GM21717 (cell line): ENCODE measurements around the gene OSBPL6.
"Not testable (repeated sequence)": the region's sequence is repeated elsewhere in the genome, so short reads cannot be mapped to it uniquely, and the experiment has no call there.

Source experiments
- ATAC-seq: cut with Tn5 transposase; IDR thresholded peaks from one replicate; pipeline ENCODE4 v1.9.1; 2021; ENCODE audit warnings: mild to moderate bottlenecking, moderate library complexity; ENCODE audit not compliant: unreplicated experiment

Gene OSBPL6

DNA sequence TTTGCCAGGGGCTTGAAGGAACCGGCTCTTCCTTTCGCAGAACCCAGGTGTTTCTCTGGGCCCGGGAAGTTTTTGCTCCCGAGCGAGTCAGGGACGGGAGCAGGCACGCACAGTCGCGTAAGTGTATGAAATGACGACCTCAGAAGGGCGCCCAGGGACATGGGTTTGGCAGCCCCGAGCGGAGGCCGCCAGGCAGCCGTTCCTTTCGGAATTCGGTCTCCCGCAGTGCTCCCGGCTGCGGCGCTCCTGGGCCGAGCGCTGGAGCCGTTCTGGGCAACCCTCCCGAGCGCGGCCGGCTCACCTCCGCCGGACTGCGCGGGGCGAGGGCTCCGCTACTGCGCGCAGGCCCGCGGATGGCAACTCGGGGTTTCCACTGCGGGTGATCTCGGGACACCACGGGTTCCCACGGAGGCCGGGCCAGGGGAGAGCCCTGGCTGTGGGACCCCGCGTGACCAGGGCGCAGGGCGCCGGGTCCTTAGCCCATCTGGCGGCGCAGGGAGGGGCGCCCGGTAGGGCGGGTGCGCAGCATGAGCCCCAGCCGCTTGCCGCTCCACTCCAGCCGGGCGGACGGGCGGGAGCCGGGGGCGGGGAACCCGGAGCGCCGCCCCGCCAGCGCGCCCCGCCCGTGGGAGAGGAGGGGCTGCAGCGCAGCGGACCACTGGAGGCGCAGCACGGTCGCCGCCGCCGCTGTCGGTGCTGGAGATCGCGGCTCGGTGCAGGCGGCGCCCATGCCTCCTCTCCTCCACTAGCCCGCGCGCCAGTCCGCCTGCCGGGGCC lies at the start of gene OSBPL6:
Gene OSBPL6 (plus strand): TSS at position 690 of the 777 bp plus-strand sequence. CDS start 111,673 bp downstream, outside the sequence.
- ATAC-seq, result peak; percentile 92

DNA sequence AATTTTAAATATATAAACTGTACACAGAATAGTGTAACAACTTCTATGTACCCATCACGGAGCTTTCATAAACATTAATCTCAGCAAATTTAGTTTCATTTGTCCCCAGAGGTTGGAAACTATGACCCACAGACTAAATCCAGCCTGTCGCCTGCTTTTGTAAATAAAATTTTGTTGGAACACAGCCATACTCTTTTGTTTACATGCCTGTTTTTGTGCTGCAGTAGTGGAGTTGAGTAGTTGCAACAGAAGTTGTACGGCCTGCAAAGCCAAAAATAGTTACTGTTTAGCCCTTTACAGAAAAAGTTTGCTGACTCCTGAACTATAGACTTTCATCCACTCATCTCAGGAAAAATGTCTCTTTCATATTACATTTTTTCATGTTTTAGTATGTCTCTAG lies 42.3 kb upstream of the OSBPL6 start:
- ATAC-seq, result no peak

DNA sequence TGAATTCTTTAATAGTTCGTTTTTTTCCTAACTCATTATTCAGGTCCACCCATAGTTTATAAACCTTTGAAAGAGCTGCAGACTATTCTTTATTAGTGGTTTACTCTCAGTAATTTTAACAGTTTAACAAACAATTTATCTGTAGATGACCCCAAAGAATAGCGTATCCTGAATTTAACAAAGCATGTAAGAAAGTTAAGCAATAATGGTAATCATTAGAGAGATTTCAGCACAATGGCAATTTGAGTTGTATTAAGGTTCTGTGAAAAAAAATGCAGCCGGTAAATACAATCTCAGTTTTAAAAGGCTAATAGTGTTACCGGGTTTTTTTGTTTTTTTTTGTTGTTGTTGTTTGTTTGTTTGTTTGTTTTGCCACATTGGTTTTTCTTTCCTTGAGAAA lies 41.8 kb upstream of the OSBPL6 start:
- no peak for ATAC-seq

DNA sequence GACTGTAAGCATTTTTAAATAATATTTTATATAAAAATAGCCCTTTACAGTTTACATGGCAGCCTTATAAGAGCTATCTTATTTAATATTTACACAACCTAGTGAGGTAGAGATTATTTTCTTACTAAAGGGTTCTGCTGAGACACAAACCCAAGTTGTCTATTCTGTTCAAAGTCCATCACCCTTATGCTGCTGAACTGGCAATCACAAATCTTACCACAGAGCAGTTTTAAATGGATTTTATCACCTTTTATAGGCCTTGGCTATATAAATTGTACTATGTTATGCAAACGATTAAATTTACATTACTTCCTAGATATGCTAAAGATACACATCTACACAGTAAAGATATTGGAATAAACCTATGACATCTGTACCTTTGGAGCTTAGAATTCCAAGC lies 41.3 kb upstream of the OSBPL6 start:
- ATAC-seq, result no peak

DNA sequence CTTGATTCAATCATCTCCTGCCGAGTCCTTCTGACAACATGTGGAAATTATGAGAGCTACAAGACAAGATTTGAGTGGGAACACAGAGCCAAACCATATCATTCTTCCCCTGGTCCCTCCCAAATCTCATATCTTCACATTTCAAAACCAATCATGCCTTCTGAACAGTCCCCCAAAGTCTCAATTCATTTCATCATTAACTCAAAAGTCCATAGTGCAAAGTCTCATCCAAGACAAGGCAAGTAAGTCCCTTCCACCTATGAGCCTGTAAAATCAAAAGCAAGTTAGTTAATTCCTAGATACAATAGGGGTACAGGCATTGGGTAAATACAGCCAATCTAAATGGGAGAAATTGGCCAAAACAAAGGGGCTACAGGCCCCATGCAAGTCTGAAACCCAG lies 40.4 kb upstream of the OSBPL6 start:
- ATAC-seq, result not testable (repeated sequence)

DNA sequence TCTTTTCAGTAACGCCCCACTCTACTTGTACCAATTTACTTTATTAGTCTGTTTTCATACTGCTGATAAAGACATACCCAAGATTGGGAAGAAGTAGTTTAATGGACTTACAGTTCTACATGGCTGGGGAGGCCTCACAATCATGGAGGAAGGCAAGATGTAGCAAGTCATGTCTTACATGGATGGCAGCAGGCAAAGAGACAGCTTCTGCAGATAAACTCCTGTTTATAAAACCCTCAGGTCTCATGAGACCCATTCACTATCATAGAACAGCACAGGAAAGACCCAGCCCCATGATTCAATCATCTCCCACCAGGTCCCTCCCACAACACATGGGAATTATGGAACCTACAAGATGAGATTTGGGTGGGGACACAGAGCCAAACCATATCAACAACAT lies 38.8 kb upstream of the OSBPL6 start:
- no peak for ATAC-seq

DNA sequence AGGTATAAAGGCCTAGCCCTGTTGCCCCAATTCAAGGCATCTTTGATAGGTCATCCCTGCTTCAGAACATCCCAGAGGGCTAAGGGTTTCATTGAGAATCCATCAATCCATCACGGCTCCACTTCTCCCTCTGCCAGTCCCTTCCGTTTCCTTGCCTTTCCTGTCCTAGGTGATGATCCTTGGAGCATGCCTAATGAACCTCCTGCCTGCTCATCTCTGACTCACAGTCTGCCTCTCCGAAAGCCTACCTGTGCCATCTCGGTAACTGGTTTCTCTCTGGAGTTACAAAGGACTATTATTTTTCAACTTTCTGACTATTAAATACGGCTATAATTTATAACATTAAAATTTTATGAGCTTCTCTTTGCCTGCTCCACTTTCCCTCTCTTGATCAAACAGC lies 36.7 kb upstream of the OSBPL6 start:
- no peak for ATAC-seq

DNA sequence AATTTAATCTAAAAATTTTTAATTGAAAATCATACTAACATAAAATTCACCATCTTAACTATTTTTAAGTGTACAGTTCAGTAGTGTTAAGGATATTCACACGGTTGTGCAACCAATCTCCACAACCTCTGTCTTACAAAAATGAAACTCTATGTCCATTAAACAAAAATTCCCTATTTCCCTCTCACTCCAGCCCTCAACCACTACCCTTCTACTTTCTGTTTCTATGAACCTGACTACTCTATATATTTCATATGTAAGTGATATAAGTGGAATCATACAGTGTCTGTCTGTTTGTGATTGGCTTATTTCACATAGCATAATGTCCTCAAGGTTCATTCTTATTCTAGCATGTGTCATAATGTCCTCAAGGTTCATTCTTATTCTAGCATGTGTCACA lies 34.3 kb upstream of the OSBPL6 start:
- no peak for ATAC-seq

DNA sequence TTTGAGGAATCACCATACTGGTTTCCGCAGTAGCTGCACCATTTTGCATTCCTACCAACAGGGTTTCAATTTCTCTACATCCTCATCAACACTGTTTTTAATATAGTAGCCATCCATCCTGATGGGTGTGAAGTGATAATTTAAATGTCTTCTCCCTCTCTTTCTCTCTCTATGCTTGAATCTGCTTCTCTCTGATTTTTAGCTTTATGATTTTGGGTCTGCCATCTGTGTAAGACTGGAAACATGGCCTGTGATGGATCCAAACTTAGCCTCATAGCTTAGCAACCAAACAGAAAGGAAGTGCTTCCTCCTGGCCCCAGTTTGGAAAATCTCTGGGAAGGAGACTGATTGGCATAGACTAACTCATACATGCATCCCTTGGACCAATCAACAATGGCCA lies 33.7 kb upstream of the OSBPL6 start:
- no peak for ATAC-seq

DNA sequence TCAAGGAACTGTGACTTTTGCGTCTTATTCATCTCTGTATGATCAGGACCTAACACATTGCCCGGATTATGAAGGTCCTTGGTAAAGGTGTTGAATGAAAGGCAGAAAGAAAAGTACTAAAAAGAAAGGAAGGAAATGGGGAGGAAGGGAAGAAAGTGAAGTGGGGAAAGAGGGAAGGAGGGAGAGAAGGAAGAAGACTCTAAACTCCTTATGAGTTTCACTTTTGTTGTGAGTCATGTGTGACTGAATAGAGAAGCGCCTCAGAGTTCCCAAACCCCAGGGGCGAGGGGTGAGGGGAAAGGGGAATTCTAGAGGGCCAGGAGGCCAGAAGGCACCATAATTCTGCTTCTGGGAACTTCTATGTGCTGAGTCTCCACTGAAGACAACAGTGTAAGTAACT lies 30.9 kb upstream of the OSBPL6 start:
- peak; percentile 59 for ATAC-seq

DNA sequence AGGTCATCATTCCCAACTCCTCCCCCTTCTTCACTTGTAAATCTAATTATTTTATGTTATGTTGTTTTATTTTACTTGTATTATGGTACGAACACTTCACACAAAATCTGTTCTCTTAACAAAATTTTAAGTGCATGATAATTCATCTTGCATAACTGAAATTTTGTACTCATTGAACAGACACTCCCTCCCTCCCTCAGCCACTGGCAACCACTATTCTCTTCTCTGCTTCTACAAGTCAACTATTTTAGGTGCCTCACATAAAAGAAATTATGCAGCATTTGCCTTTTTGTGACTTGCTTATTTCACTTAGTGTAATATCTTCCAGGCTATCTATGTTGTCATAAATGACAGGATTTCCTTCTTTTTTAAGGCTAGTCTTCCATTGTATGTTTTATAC lies 30.4 kb upstream of the OSBPL6 start:
- no peak for ATAC-seq

DNA sequence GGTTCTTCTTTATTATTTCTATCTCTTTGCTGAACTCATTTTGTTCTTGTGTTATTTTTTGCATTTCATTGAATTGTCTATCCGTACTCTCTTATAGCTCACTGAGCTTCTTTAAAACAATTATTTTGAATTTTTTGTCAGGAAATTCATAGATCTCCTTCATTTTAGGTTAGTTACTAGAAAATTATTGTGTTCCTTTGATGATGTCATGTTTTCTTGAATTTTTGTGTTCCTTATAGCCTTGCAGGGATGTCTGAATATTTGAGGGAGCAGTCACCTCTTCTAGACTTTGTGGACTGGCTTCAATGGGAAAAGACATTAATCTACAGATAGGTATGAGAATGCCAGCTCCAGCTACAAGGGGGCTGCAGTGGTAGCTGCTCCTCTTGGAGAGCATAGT lies 20.7 kb upstream of the OSBPL6 start:
- no peak for ATAC-seq

DNA sequence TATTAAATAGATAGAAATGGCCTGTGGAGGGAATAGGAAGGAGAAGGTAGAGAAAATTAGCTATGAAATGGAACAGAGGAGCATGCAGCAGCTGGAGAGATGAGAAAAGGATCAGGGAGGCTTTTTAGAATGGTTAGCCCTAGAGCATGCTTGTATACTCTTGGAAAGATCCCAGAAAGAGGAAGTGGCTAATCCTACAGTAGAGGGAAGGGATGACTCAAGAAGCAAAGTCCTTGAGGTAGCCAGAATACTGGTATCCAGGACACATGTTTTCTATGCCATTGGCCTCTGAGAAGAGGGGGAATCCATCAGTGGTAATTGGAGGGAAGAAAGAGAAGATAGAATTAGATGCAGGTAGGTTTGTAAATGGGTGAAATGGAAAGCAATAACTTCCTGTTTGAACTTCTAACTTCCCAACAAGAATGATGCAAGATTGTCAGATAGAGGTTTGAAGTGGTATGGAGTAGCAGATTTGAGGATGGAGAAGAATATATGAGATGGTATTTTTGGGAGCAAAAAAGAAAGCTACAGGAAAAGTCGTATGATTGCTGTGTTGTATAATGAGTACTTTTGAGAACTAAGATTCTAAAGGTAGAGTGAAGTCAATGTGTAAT lies 17.1 kb upstream of the OSBPL6 start:
- ATAC-seq, result no peak

DNA sequence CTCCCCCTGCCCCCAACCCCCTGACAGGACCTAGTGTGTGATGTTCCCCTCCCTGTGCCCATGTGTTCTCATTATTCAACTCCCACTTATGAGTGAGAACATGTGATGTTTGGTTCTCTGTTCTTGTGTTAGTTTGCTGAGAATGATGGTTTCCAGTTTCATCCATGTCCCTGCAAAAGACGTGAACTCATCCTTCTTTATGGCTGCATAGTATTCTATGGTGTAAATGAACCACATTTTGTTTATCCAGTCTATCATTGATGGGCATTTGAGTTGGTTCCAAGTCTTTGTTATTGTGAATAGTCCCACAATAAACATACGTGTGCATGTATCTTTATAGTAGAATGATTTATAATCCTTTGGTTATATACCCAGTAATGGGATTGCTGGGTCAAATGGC lies 13.7 kb upstream of the OSBPL6 start:
- not testable (repeated sequence) for ATAC-seq

DNA sequence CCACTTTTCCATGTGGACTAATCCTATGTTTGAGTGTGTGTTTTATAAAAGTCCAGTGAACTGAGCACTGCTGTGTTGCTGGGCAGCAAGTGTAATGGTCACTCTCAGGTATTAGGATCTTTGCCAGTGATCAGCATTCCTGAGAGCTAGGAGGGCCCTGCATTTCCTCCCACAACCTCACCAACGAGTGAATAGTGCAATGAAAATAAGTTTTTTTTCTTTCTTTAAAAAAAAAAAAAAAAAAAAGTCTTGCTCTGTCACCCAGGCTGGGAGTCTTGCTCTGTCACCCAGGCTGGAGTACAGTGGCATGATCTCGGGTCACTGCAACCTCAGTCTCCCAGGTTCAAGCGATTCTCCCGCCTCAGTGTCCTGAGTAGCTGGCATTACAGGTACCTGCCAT lies 6.5 kb upstream of the OSBPL6 start:
- ATAC-seq, result no peak

DNA sequence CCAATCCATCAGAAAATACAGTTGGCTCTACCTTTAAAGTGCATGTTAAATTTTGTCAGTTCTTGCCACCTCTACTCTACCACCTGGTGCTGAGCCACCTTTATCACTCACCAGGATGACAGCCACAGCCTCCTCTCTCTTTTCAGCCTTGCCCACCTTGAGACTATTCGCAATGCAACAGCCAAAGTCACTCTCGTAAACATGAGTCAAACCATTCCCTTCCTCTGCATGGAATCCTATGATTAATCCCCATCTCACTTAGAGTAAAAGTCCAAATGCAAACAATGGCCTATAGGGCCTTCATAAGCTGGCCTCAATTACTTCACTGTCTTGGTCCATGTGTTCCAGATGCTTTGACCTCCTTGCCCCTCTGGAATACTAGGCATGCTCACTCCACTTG lies 5.8 kb upstream of the OSBPL6 start:
- ATAC-seq, result no peak

DNA sequence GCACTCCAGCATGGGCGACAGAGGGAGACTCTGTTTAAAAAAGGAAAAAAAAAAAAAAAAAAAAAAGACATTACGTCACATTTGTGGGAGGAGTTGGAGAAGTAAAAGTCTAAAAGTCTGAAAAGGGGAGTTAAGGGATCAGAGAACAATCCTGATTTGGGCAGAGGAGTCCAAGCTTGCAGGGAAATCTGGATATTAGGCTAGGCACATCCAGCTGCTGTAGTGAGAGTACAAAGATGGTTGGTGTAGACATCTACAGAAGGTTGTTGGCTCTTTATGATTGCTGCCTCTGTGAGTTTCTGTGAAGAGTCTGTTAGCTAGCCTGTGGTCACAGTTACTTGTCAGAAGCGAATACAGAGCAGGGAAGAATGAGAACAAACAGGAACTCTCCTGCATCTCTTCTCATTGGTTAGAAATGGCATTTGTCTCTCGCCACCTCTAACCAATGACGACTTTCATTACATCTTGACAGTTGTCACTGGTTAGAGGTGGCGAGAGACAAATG lies 3.3 kb upstream of the OSBPL6 start:
- ATAC-seq, result no peak

DNA sequence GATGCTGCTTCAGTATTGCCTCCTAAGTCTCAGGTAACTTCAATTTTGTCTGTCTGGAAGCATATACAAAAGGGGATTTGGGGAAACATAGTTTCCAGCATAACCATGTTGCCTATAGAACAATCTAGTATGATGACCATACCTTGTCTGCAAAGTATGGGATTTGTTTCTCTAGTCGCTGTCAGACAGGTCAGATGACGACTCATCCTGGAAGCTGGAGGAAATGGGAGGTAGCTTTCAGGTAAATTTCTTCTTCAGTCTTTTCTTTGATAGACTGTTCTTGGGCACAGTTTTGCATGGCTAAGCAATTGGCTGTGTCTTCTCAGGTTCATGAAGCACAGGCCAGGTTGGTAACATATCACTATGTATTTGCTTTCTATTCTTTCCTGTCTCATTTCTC lies 2.8 kb upstream of the OSBPL6 start:
- no peak for ATAC-seq

DNA sequence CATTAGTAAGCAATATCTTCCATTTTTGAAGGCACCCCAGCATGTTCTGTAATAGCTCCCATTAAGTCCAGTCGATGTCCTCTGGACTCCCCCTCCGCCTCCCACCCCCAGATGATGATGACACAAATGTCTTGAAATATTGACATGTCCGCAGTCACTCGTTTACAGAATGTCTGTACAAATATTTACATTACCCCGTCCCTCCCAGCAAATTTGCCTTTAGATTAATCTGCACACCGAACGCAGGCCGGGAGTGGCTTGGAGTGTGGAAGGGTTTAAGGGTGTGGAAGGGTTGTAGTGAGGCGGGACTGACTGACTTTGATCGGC lies 853 bp upstream of the OSBPL6 start:
- no peak for ATAC-seq

DNA sequence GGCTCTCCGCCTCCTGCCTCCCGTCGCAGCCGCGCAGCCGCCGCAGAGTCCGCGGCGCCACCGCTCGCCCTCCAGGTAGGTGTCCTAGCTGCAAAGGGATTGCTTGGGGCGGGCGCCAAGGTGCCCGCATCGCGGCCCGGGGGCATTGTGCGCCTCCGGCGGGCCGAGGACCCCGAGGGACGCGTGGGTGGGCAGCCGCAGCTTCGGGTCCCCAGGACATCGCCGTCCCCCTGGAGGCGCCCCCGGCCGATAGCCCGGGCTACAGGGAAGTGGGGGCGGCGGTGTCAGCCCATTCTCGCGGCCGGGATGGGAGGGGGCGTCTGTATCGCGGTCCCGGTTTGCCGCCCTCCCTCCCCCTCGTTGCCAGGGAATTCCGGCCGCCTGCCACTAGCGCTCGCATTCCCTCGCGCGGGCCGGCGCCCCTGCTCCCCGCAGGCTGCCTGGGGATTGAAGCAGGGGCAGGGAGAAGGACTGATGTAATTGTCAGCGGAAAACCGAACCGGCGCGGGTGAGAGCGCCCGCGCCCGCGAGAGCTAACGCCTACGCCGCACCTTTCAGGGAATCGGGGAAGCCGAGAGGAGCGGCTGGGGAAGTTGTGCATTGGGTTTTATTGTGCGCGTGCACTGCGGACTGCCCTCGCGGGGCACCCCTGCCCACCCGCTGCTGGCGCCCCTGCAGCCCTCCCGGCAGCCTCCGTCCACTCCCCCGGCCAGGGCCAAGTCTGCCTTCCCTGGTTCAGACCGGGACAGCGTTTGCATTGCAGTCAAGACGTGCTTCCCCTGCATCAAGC lies 483 bp downstream of the OSBPL6 start:
- peak; percentile 18 for ATAC-seq

DNA sequence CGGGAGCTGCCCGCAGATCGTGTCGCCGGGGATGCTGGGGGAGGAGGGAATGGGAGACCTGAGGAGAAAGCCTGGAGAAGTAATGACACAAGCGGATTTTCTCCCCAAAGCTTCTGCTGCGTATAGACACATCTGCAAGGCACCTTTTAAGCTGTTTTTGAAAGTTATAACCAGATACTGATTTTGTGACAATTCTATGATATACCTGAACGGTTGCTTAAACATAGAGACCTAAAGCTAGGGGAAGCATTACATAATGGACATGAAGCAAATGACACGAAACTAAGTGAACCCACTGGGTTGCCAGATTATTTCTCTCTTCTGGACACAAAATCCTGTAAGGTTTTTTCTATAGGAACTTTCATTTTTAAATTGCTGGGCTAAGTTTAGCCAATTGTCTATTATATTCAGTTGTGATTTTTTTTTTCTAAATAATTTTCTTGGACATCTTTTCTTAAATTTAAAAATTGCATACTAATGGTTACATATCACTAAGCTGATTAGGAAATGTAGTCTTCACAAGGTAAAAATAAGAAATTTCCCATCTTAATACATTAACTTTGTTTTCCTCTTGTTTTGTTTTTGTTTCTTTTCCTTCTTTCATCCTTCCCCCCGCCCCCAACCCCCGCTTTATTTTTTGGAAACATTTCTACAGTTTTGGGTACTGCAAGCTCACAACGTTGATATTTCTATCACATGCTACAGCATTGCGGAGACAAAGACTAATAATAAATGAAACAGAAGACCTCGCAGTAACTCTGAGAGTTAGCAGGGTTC lies 1.3 kb downstream of the OSBPL6 start:
- ATAC-seq, result no peak
